ENCODE measurements around the gene HAPSTR1.

DNA sequence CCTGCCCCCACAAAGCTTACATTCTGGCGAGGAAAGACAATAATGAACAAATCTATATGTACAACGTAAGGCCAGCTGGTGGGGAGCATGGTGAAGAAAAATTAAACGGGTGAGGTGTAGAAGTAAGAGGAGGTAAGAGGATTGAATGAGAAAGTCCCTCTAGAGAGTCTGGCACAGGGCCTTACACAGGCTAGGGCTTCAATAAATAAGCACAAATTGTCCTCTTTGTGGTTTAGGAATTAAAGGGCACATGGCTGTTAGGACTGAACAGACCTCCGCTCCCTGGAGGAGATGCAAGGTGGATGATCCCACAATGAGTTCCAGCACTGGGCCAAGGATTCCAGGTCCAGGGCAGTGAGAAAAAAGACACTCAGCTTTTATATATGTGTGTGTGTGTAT is 43.1 kb upstream of the HAPSTR1 start:
- TF ChIP-seq, protein P1, sequence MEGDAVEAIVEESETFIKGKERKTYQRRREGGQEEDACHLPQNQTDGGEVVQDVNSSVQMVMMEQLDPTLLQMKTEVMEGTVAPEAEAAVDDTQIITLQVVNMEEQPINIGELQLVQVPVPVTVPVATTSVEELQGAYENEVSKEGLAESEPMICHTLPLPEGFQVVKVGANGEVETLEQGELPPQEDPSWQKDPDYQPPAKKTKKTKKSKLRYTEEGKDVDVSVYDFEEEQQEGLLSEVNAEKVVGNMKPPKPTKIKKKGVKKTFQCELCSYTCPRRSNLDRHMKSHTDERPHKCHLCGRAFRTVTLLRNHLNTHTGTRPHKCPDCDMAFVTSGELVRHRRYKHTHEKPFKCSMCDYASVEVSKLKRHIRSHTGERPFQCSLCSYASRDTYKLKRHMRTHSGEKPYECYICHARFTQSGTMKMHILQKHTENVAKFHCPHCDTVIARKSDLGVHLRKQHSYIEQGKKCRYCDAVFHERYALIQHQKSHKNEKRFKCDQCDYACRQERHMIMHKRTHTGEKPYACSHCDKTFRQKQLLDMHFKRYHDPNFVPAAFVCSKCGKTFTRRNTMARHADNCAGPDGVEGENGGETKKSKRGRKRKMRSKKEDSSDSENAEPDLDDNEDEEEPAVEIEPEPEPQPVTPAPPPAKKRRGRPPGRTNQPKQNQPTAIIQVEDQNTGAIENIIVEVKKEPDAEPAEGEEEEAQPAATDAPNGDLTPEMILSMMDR (IDR thresholded peaks at IDR 0.05) = no peak
- no peak for TF ChIP-seq POLR2A (IDR thresholded peaks at IDR 0.05)

Data from right lobe of liver (tissue), 4 donors.